Upper lobe of right lung (tissue), 1 donor: Measurements from ENCODE around the gene CHEK1. TPM values are rescaled to one million over a fixed set of nuclear protein-coding genes. Genes with fewer than 3 reads are reported as not detected.

Experiments
- ATAC-seq: fragments of 200-7000 bp; cut with Tn5 transposase; one replicate; pipeline ENCODE4 v1.9.1; 2020; ENCODE audit warnings: mild to moderate bottlenecking, moderate library complexity
- DNase-seq: peaks from one replicate; pipeline ENCODE4 v3.0.0-alpha.2; 2020
- H3K27ac ChIP-seq: fragments of 200-600 bp; one replicate; pipeline ENCODE4 v1.8.0; 2022
- H3K27me3 ChIP-seq: fragments of 200-600 bp; one replicate; pipeline ENCODE4 v1.8.0; 2022; ENCODE audit warnings: mild to moderate bottlenecking
- H3K36me3 ChIP-seq: fragments of 200-600 bp; one replicate; pipeline ENCODE4 v1.8.0; 2022
- H3K4me1 ChIP-seq: fragments of 200-600 bp; one replicate; pipeline ENCODE4 v1.8.0; 2022
- H3K4me3 ChIP-seq: fragments of 200-600 bp; one replicate; pipeline ENCODE4 v1.8.0; 2022; ENCODE audit warnings: mild to moderate bottlenecking
- H3K9me3 ChIP-seq: fragments of 200-600 bp; one replicate; pipeline ENCODE4 v1.8.0; 2022
- CTCF ChIP-seq: fragments of 200-600 bp; IDR thresholded peaks from one replicate; pipeline ENCODE4 v1.8.0; 2022; ENCODE audit warnings: antibody characterized with exemption
- intact Hi-C: fragments of 100-400 bp; cut with DNase I; formaldehyde crosslinking; loops from one replicate; pipeline ENCODE4 v1.11.0; 2022
- total RNA-seq: library from RNA; stranded (reverse); fragmentation: NEBNext Ultra II Directional; extraction: Animal tissue kit (Norgen Biotek cat#: 25700); gene quantifications from one replicate; pipeline ENCODE4 v1.2.1, GENCODE V29; 2021
- donor health status: DM: no; HTN: yes; CAD: no; lungs with severe emphysema.

CHEK1 gene
- total RNA-seq, 1 donor from 2014 or later, result 1.8 TPM

GRCh38 chr11:125688066-125688465 lies 63.1 kb downstream of the CHEK1 start:
- Histone ChIP-seq H3K4me3 (no peak overlapping the region), H3K9me3 (no peaks in the 10 kb centered on the region), H3K27me3 (no peaks in the 10 kb centered on the region), H3K4me1 (no peaks in the 10 kb centered on the region), H3K36me3 (no peaks in the 10 kb centered on the region), H3K27ac (no peak overlapping the region)
- ATAC-seq (no peak), DNase-seq (no peak)
- intact Hi-C loops, result no loop called here
- TF ChIP-seq CTCF, result no peak

- H3K4me1 ChIP-seq, result no peaks in the 10 kb centered on the region
- no peak overlapping the region for H3K4me3 ChIP-seq
- no peak overlapping the region for H3K27ac ChIP-seq
- H3K36me3 ChIP-seq, result no peaks in the 10 kb centered on the region
- no peak for TF ChIP-seq CTCF
- ATAC-seq (peak; percentile 41), DNase-seq (no peak)
- intact Hi-C loops, result no loop called here
- H3K27me3 ChIP-seq, result no peaks in the 10 kb centered on the region
- H3K9me3 ChIP-seq, result no peaks in the 10 kb centered on the region
Measured at GRCh38 chr11:125688632-125689031, 63.7 kb downstream of the CHEK1 start.

- H3K27ac ChIP-seq, result no peak overlapping the region
- DNase-seq, result no peak
- no peak for TF ChIP-seq CTCF
- no peaks in the 10 kb centered on the region for H3K9me3 ChIP-seq
- H3K4me3 ChIP-seq, result no peak overlapping the region
- H3K27me3 ChIP-seq, result no peaks in the 10 kb centered on the region
- H3K4me1 ChIP-seq, result no peaks in the 10 kb centered on the region
- no peak for ATAC-seq
- intact Hi-C loops, result no loop called here
- H3K36me3 ChIP-seq, result no peaks in the 10 kb centered on the region
Measured at GRCh38 chr11:125689274-125689859, 64.4 kb downstream of the CHEK1 start.

- intact Hi-C loops, result no loop called here
- no peaks in the 10 kb centered on the region for H3K4me1 ChIP-seq
- H3K36me3 ChIP-seq, result no peaks in the 10 kb centered on the region
- DNase-seq (no peak), ATAC-seq (no peak)
- no peaks in the 10 kb centered on the region for H3K27me3 ChIP-seq
- no peak for TF ChIP-seq CTCF
- H3K27ac ChIP-seq, result no peak overlapping the region
- H3K4me3 ChIP-seq, result no peak overlapping the region
- H3K9me3 ChIP-seq, result no peaks in the 10 kb centered on the region
Measured at GRCh38 chr11:125690006-125690405, 65.0 kb downstream of the CHEK1 start.

GRCh38 chr11:125692887-125693286 lies 67.9 kb downstream of the CHEK1 start:
- Histone ChIP-seq H3K27me3 (no peaks in the 10 kb centered on the region), H3K4me1 (no peaks in the 10 kb centered on the region), H3K9me3 (no peaks in the 10 kb centered on the region), H3K4me3 (no peak overlapping the region), H3K36me3 (no peaks in the 10 kb centered on the region), H3K27ac (no peak overlapping the region)
- ATAC-seq (no peak), DNase-seq (no peak)
- no peak for TF ChIP-seq CTCF
- intact Hi-C loops, result no loop called here

- Histone ChIP-seq H3K9me3 (no peaks in the 10 kb centered on the region), H3K36me3 (no peaks in the 10 kb centered on the region), H3K27ac (no peak overlapping the region), H3K4me3 (no peak overlapping the region), H3K4me1 (no peaks in the 10 kb centered on the region), H3K27me3 (no peaks in the 10 kb centered on the region)
- TF ChIP-seq CTCF, result no peak
- DNase-seq (no peak), ATAC-seq (no peak)
- intact Hi-C loops, result no loop called here
Measured at GRCh38 chr11:125694951-125695350, 70.0 kb downstream of the CHEK1 start.
